Measurements from ENCODE around the gene BEGAIN.

BEGAIN gene

DNA sequence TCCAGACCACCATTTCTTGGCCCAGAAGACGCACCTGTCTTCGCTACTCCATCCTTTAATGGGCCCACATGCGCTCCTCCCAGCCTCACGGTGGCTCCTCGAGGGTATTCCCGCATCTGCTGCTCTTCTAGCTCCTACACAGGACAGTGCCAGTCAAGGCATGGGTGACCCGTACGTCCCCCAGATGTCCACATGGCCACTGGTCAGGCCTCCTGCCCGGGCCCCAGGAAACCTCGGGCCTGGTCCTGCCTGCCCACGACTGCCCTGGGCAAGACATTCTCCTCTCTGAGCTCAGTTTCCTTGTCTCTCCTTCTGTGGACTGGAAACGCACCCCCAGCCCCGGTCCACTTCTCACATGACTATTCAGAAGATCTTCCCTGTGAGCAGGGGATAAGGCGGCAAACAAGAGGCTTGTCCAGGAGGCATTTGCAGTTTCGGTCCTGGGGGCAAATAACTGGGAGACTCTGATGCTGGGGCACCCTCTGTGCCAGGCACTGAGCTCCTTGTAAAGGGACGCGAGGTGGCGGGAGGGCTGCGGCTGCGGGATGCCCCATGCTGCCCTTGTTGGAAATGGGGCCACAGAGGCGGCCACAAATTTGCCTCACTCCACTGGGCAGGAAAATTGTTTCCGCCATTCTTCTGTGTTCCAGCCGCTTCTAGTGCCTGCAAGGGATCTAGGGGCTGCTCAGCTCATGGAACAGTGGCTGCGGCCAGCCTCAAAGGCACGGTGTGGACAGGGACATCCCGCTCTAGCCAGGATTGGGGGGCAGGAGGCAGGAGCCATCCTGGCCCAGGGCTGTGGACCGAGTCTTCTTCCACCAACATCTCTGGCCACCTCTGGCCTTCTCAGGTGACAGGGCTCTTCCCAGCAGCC, 6.8 kb upstream of the BEGAIN start:
- DNase-seq = no peak

DNA sequence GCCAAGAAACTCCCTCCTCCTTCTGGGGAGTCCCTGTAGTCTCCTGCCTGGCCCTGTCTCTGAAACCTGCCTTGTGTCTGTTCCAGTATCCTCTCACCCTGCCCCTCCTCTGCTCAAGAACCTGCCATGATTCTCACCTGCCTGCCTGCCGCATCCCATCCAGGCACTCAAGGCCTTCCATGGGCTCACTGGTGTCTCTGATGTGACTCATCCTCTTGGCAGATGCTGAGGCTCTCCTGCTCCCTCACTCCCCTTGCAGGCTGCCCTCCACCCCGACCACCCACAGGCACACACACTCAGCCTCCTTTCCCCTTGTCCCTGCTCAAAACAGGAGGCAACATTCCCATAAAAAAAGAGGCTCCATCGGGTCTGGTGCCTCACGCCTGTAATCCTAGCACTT, 5.8 kb upstream of the BEGAIN start:
- no peak for DNase-seq

DNA sequence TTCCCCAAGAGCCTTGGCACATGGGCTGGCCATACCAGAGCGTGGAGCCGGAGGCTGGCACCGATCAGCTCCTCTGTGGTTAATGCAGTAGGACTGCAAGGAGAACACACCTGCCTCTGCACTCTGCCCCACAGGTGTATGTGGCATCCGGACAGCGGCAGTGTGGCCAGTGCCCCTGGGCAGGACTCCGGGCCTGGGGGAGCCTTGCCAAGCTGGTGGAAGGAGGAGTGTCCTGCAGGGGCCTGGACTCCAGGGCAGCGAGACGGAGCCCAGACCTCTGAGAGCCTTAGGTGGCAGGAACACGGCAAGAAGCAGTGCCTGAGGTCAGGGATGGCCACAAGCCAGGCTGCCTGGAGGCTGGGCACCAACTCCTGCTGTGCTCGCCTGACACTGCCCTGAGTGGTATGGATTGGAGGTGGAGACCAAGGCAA, 5.3 kb upstream of the BEGAIN start:
- DNase-seq = no peak

DNA sequence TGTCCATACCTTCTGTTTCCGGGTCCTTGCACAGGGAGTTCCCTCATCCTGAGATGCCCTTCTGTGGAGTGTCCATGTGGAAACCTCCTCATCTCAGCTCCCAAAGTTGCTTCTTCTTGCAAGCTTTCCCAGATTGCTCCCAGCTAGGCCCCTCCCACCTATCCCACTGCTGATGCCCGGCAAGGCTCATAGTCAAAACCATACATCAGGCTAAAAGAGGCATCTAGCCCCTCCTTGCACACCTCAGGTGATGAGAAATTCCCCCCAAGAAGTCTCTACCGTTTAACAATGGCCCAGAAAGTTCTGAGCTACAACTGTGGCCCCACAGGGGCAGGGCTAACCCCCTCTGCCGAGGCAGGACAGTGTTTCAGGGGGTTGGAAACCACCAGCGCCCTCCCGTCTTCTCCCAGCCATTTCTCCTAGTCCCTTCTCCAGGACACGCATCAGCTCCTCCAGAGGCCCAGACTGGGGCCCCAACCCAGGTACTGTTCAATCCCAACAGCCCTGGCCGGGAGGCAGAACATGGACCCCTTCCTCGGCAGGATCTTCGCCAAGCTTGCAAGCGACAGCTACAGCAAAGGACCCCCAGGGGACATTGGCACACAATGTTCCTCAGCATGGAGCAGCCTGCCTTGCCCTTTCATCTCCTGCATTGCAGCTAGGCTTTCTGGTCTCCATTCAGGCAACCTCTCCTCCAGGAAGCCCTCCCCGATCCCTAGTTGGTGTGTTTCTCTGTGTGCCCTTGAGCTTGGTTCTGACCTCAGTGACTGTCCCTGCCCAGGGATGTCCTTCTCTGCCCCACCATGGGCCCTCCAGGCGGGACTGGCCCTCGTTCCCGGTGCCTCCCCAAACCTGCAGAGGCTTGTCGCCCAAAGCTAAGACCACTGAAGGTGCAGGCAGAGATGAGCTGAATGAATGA, 4.5 kb upstream of the BEGAIN start:
- no peak for DNase-seq

DNA sequence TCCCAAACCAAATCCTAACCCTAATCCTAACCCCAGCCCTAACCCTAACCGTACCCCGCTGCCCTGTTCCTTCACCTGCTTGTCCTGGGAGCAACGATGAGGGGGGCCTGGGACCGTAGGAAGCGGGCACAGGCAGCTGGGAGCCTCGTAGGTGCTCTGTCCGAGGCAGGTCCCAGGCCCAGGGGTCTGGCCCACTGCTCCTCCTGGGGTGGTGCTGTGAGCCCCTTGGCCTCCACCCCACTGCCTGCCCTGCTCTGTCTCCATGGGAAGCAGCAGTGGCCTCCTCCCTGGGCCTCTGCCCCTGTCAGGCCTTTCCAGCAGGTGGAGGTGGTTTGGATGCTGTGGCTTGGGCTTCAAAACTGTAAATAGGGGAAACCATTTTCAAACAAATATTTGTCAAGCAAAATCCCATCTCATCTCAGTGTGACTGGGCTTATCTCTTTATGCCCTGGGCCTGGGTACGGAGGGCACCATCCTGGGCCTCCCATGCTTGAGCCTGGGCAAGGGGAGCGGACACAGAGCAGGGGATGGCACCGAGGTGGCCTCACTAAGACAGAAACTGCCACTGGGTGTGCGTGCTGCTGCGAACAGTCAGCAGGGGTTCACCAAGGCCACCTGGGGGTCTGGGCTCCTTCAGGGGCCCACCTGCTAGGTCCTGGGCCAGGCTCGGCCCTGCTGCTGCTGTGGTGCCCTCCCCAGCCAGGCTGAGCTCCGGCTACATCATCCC, 3.7 kb upstream of the BEGAIN start:
- no peak for DNase-seq

DNA sequence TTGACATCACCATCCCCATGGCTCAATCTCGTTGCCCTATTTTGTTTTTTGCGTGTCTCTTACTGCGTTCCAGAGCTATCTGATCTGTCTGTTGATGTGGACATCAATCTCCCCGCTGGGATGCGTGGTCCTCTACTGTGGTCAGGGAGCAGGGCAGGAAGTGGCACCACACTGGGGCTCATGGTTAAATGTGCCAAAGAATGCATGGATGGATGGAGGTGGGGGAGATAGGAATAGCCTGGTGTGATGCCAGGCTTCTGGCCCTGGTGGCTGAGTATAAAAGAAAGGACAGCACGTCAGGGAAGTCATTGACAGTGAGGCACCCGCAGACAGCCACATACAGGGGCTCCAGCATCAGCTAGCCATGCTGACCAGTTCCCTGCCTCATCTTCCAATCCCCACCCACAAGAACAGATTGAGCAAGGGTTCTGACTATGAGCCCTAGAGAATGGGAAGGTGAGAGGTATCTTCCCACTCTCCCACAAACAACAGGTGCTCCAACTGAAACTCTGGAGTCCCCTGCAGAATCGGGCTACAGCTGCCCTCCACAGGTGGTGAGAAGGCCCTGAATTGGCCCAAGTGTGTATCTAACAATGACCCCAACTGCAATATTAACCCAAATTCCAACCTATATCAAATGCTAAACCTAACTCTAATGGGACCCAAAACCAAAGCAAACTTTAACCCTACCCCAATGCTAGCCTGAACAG, 2.7 kb upstream of the BEGAIN start:
- DNase-seq = no peak

DNA sequence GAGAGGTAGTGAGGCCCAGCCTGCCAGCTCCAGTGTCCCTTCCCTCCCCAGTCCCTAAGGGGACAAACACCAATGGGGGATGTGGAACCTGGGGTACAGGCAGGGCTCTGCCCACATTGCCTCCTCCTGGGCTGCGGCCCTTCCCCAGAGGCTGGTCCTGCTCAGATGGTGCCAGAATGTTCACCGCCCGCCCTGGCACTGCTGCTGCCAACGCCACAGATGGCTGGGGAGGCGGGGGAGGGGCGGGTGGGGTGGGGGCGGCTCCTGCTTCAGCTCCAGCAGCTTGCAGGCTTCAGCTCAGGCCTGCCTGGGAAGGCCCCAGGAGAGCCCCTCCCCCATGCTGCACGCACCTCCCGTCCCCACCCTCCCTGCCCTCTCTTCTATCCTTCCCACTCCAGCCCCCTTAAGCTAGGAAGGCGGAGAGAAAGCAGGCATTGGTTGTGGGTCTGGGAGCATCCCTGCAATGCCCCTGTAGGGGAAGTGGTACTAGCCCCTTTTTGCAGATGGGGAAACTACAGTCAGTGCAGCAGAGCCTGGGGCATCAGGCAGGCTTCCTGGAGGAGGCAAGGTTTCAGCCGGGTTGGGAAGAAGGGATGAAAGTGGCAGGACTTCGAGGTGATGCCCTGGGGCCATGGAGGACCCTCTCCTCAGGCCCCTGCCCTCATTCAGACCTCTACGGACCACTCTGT, 2.0 kb upstream of the BEGAIN start:
- DNase-seq = no peak

DNA sequence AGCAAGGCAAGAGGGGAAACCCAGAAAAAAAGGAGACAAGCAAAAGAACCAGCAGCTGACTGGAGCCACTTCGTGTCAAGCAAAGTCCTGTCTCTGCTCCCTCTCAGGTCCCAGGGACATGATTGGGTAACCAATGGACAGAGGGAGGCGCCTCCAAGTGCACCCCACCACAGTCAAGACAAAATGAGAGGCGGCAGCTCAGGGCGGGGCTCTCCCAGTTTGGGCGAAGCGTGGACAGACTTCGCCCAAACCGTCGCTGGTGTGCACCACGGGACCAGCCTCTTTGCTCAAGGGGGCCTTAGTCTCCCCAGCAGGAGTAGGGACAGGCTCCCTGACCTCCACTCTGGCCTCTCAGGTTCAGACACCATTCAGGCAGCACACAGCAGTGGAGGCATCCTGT, 1.5 kb upstream of the BEGAIN start:
- DNase-seq = no peak

DNA sequence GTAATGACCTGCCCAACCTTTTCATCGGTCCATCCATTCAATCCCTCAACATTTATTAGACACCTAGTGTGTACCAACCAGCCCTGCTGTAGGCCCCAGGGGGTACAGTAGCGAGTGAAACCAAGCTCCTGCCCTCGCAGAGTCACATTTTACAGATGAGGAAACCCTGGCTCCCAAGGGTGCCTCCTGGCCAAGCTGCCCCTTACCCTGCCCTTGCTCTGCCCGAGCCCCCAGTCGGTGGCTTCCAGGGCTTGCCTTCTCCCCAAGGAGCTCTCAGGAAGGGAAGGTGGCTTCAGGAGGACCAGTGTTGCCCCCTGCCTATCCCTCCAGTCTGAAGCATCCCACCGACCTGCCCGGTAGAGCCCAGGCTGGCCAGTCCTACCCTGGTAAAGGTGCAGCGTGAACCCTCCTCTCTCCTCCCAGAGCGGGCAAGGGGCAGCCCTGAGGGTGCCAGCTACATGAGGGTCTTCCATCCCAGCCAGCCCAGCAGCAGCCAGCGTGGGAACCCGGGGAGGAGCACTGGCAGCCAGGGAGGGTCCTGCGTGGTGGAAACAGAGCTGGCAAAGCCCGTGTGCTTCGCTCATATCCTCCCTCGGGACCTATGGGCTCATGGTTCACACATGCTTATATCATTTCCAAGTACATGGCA, 670 bp upstream of the BEGAIN start:
- DNase-seq = no peak

DNA sequence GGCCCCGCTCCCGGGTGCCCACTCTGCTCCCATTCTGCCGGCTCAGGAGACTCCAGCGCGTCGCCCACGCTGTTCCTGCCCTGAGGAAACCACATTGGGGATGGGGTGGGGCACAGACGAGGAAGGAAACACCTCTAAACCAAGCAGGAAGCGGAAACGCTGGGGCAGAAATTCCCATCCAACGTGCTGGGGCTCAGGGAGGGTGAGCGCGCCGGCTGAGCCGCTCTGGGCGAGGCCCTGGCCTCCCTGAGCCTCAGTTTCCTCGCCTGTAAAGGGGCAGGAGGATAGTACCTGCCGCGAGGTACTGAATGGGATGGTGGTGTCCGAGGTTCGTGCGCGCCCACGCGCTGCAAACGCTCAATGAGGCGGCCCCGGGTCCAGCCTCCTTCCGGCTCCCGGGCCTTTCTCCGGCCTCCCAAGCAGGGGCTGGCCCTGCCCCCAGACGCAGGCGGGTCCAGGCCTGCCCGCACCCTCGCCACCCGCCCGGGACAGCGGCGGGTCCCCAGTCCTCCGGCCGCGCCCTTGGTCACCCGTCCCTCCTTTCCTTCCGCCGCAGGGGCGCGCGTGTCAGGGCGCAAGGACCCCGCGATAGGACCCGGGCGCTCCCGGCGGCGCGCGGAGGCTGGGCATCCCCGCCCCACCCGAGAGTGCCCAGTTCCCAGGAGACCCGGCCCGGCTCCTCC, 673 bp downstream of the BEGAIN start:
- no peak for DNase-seq

DNA sequence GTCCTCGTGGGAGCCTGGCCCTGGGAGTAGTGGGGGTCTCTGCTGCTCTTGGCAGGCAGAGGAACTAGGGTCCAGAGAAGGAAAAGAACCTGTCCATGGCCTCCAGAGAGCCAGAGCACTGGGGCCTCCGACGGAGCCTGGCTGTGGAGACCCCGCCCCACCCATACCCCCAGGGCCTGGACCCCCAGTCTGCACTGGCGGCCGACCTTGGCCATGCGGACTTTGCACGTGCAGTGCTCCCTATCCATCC, 1.1 kb downstream of the BEGAIN start:
- DNase-seq = no peak

DNA sequence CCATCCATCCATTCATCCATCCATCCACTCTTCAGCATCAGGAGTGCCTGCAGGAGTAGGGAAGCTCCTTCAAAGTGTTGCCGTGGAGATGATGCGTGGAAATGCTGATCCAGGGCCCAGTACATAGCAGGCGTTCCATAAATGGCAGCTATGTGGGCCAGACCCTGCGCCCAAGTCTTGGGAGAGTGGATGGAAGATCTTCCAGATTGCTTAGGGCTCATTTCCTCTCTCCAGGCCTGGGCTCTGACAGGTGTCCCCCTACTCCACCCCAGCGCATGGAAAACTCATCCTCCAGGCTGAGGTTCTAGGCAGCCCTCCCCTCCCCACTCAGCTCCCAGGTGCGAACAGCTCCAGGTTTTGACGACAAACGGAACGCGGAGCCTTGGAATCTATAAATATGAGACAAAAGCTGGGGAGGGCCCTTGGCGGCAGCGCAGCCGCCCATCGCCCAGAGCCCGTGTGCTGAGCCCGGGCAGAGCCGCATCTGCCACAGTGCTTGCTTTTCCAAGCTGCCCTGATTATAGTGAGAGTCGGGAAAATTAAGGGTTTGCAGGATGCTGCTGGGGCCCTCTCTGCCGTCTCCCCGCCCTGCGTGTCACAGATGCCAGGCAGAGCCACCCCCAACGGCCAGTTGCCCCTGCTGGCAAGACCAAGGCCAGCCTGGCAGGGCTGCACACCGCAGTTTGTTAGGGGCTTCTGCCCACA, 1.6 kb downstream of the BEGAIN start:
- DNase-seq = no peak

DNA sequence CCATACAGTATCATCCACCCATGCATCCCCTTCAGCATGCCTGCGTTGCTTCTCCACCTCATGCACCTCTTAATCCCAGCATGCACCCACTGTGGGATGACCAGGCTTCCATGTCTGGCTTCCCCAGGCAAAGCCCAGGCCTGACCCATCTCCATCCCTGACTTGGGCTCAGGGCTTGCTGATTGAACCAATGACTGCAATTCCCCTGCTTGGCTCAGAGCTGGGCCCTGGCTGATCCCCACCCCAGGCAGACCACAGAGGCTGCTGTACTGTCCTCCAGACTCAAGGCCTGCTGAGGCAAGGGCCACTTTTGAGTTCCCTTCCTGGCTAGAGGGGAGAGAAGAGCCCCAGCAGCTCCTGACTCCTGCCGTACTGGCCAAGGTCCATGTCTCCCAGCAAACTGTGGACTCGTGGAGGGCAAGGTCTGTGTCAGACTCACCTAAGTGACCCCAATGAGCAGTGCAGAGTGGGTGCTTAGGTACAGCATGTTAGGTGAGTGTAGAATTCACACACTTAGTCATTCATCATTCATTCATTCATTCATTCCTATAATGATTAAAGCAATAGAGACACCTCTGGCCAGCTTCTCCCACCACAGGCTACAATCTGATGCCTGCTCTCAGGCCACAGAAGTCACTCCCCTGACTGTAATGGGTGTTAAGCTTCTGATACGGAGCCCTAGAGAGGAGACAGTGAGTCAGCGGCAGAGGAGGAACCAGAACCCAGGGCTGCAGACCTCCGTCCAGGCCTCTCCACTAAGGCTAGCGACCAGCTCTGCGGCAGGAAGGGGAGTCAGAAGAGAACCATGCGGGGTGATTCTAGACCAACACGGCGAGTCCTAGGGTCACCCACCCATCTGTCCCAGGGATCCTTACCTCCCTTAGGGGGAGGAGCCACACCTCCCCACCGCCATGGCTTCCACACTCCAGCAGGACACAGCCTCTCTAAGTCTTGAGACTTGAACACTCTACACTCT, 2.9 kb downstream of the BEGAIN start:
- no peak for DNase-seq

DNA sequence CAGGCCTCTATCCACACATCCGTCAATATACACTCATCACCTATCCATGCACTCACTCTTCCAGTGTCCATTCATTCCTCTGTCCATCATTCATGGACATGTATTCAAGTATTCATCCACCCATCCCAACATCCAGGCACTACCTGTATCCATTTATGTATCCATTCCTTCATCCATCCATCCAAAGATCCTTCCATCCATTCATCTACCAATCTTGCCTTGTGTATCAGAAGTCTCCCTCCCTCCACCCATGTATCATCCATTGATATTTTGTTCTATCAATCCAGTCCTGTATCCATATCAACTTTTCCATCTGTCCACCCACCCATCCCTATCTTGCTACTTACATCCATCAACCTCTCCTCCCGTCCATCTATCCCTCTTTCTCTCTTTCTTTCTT, 4.0 kb downstream of the BEGAIN start:
- DNase-seq = no peak

DNA sequence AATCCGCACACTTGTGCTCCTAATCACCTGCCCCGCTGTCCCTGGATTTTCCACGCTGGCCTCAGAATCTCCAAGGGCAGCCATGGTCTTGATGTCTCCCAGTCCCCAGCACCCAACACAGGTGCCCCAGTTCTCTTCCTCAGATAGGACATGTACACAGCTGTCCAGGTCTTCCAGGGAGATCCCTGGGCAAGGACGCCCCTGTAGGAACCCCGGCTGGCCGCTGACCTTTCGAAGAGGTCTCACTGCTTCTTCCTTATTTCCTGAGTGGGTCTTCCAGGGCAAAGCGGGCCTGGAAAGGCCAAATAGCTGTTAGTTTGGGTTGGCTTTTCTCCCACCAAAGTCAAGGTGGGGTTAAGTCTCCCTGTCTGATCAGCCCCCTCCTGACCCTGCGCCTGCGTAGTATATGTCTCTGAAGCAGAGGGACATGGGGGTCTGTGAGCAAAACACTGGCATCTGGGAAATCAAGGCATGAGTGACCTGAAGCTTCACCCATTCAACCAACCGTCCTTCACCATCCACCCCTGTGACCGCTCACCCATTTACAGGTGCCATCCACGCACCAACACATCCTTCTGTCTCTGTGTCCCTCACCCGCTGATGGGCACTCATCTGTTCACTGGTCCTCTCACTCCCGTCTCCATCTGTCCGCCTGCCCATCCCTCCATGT, 4.6 kb downstream of the BEGAIN start:
- no peak for DNase-seq

DNA sequence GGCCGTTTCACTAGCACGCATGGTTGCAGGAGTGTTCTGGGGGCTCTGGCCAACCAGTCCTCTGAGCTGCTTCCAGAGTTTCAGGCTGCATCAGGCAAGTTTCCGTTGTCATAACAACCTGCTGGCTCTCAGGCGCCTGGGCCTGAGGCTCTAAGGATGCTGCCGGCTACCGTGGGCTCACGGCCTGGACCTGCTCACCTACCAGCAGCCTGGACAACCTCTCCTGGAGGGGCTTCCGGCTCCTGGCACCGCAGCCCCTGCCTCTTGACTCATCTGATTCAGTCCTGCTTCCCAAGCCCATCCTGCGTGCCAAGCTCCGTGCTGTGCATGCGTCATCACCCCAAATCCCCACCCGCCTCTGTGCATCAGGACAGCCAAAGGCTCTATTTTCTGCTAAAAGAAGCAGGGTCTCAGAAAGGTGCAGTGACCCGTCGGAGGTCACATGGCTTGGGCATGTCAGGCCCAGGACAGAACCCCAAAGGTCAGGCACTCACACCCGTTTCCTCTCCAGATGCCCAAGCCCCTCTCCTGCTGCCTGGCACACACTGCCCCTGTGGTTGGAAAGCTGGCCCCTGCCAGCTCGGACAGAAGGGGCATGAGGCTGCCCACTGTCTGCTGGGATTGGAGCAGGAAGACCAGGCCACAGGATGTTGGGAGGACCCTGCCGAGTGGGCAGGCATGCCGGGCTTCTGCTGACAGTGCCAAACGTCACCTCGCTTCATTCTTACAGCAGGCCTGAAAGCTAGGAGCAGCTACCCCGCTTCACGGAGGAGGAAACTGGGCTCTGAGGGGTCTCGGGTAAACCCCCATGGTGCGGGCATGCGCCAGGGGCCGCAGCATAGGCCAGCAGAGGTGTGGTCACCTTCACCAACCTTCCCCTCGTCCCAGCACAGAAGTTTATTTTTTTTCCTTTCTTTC, 5.7 kb downstream of the BEGAIN start:
- DNase-seq = no peak
